GM10266 (cell line): Measurements from ENCODE around the gene USP47.

ENCODE experiments used
- DNase-seq: peaks from one replicate; pipeline ENCODE4 v3.0.0; 2012; ENCODE audit errors: extremely low spot score
- TF ChIP-seq, protein P1 (sequence below): IDR thresholded peaks from 2 replicates; pipeline ENCODE4 v1.5.1; 2012; ENCODE audit warnings: mild to moderate bottlenecking, low read depth; ENCODE audit not compliant: control insufficient read depth, insufficient read depth; ENCODE audit errors: missing control alignments

USP47 gene

DNA sequence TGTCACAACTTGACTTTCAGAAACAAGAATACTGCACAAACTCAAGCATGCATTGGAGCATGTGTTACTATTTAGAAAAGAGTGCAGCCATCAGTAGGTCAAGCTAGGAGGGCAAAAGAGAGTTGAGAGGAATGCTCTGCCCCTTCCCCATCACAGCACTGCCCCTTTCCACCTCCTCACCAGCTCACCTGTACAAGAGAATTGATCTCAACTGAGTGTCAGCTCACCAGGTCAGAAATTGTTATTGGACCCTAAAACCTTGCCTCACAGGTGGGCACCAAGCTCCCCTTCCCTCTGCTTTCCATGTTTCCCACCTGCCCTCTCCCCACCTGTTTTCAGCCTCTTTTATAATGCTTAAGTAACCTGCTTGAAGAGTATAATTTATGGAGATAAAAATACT is 117.8 kb downstream of the USP47 start:
- TF ChIP-seq, protein P1, sequence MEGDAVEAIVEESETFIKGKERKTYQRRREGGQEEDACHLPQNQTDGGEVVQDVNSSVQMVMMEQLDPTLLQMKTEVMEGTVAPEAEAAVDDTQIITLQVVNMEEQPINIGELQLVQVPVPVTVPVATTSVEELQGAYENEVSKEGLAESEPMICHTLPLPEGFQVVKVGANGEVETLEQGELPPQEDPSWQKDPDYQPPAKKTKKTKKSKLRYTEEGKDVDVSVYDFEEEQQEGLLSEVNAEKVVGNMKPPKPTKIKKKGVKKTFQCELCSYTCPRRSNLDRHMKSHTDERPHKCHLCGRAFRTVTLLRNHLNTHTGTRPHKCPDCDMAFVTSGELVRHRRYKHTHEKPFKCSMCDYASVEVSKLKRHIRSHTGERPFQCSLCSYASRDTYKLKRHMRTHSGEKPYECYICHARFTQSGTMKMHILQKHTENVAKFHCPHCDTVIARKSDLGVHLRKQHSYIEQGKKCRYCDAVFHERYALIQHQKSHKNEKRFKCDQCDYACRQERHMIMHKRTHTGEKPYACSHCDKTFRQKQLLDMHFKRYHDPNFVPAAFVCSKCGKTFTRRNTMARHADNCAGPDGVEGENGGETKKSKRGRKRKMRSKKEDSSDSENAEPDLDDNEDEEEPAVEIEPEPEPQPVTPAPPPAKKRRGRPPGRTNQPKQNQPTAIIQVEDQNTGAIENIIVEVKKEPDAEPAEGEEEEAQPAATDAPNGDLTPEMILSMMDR: no peak
- DNase-seq: no peak

DNA sequence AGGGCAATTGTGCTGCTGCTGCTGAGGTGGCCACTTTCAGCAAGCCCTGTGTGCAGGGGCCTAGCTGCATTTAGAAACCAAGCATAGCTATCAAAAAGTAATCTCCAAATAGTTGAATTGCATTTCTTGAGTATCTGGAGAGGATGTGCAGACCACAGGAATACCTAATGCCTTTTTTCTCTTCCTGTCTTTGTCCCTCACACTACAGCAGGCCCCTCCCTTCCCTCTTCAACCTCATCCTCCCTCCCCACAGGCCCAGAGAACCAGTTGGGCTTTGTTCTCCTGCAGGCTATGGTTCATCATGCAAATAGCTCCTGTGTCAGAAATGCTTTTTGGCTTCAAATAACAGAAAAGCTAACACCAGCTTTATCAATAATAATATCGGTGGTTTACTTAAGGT is 118.9 kb downstream of the USP47 start:
- TF ChIP-seq, protein P1: no peak
- no peak for DNase-seq

DNA sequence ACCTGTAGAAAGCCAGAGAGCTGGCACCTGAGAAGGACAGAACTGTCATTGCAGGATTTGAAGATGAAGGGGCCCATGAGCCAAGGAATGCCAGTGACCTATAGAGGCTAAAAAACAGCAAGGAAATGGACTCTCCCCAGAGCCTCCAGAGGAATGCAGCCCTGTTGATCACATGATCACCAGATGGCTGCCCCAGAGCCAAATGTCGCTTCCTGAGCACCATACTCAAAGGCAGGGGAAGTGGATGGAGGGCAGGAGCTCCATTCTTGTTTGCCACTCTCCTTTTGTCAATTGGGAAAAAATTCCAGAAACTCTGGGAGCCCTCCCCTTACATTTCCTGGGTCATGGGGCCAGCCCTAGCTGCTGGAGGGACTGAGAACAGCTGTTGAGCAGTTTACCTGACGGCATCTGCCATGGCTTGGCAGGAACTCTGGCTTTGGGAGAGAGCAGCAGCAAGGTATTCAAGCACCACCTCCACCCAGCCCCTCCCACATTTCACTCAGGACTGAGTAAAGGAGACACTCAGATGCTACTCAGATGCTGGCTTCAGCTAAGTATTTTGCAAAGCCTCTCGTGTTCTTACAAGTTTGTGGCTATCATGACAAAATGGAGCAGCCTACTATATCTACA is 119.7 kb downstream of the USP47 start:
- TF ChIP-seq, protein P1: no peak
- DNase-seq: no peak

DNA sequence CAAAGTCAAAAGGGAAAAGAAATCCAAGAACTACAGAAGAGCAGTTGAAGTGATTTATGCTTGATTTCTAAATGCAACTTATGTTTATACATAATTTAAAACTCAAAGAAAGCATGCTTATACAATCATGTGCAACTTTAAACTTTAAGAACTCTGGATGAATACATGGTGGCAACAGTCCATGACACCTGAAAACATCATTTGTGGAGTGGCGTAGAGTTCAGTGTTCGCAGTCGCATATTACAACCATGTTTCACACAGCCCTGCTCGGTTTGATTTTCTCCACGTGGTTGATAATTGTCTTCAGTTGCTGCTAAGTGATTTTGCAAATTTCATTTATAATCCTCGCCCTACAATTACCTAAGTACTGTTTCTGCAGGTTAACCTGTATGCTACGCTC is 121.3 kb downstream of the USP47 start:
- DNase-seq: no peak
- TF ChIP-seq, protein P1: no peak

DNA sequence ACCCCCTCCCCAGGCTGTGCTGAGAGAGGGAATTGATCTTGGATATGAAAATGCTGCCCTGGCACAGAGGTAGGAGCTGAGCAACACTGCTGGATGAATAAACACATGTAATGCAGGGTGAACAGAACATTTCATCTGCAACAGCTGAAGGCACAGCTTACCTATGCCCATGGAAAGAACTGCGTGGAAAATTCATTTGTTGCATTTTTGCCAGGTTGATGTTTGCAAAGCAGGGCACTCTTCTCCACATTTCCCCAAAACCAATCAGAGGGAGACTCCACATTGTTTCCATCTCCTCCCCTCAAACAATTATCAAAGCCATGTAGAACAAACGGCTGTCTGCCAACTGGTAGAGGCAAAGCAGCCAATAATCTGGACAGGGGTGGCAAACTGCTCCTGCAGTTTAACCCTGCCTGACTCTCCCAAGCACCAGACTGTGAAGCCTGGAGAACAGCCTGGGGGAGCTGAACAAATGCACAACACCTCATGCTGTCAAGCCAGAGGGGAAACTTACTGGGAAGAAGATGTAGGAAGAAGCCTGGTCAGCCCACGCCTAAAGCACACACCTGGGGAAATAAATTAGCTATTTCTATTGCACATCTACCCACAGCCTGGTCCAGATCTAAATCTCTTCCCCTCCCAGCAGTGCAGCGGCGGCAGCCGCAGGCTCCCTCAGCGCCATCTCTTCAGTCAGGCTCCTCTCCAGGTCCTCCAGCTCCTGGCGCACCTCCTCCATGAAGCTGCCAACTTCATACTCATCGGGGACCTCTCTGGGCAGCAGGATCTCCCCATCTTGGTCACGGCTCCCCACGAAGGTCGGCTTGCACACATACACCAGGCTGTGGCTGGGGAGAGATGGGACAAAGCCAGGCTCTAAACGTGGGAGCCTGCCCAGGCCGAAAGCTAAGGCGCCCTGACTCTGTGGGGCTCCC is 122.3 kb downstream of the USP47 start:
- peak; percentile 30 for DNase-seq
- TF ChIP-seq, protein P1: no peak

DNA sequence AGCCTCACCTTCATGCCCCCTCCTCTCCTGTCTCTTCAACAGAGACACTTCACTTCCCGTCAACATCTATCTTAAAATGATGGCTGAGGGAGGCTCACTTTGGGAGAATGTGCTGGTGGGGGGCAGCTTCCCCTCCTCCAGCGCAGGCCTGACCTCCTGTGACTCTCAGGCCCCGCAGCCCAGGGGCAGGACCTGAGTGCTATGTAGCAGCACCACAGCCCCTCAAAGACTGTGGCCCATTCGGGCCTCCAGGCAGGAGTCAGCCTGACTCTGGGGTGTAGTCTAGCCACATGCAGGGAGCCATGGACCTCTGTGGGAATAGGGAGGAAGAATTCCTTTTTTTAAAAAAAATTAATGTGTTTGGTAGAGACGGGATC is 123.0 kb downstream of the USP47 start:
- DNase-seq: no peak
- TF ChIP-seq, protein P1: no peak

DNA sequence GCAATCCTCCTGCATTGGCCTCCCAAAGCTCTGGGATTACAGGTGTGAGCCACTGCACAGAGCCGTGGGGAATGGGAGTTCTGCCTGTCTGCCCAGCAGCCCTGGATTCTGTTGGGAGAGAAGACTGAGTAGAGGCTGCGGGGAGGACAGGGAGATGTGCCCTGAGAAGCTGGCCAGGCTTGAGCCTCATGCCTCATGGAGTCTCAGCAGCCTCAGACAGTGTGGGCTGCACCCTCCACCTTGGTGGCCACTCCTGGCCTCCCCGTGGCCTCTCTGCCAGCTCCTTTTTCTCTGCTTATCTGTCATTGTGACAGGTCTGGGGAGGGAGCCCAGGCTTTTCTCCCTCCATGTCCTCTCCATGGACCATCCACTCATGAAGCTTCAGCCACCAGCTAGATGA is 123.4 kb downstream of the USP47 start:
- DNase-seq: no peak
- TF ChIP-seq, protein P1: no peak
